ENCODE results near the gene TNFRSF1B.

Gene TNFRSF1B

GRCh38 chr1:12188657-12189327 lies 22.0 kb downstream of the TNFRSF1B start:
- DNase-seq (ENCODE audit: extremely low read depth in 1 of 2, low read depth in 1 of 2): no peak

- DNase-seq (ENCODE audit: extremely low read depth in 1 of 2, low read depth in 1 of 2): no peak
Measured at GRCh38 chr1:12189328-12189682, 22.5 kb downstream of the TNFRSF1B start.

- no peak for DNase-seq (ENCODE audit: extremely low read depth in 1 of 2, low read depth in 1 of 2)
Measured at GRCh38 chr1:12191242-12192032, 24.6 kb downstream of the TNFRSF1B start.

- DNase-seq (ENCODE audit: extremely low read depth in 1 of 2, low read depth in 1 of 2): no peak
Measured at GRCh38 chr1:12194666-12195216, 27.9 kb downstream of the TNFRSF1B start.

GRCh38 chr1:12195416-12195815 lies 28.6 kb downstream of the TNFRSF1B start:
- DNase-seq (ENCODE audit: extremely low read depth in 1 of 2, low read depth in 1 of 2): no peak

- no peak for DNase-seq (ENCODE audit: extremely low read depth in 1 of 2, low read depth in 1 of 2)
Measured at GRCh38 chr1:12196641-12197482, 30.1 kb downstream of the TNFRSF1B start.

- DNase-seq (ENCODE audit: extremely low read depth in 1 of 2, low read depth in 1 of 2): no peak
Measured at GRCh38 chr1:12197483-12197880, 30.7 kb downstream of the TNFRSF1B start.

- DNase-seq (ENCODE audit: extremely low read depth in 1 of 2, low read depth in 1 of 2): no peak
Measured at GRCh38 chr1:12200208-12200607, 33.4 kb downstream of the TNFRSF1B start.

- no peak for DNase-seq (ENCODE audit: extremely low read depth in 1 of 2, low read depth in 1 of 2)
Measured at GRCh38 chr1:12201352-12202189, 34.8 kb downstream of the TNFRSF1B start.

GRCh38 chr1:12202190-12202497 lies 35.4 kb downstream of the TNFRSF1B start:
- no peak for DNase-seq (ENCODE audit: extremely low read depth in 1 of 2, low read depth in 1 of 2)

GRCh38 chr1:12202577-12202976 lies 35.8 kb downstream of the TNFRSF1B start:
- DNase-seq (ENCODE audit: extremely low read depth in 1 of 2, low read depth in 1 of 2): no peak

- DNase-seq (ENCODE audit: extremely low read depth in 1 of 2, low read depth in 1 of 2): no peak
Measured at GRCh38 chr1:12203216-12204007, 36.6 kb downstream of the TNFRSF1B start.

GRCh38 chr1:12204140-12204539 lies 37.3 kb downstream of the TNFRSF1B start:
- peak in 1 of 2 donors; percentile 38 for DNase-seq (ENCODE audit: extremely low read depth in 1 of 2, low read depth in 1 of 2)

GRCh38 chr1:12204754-12205658 lies 38.2 kb downstream of the TNFRSF1B start:
- no peak for DNase-seq (ENCODE audit: extremely low read depth in 1 of 2, low read depth in 1 of 2)

GRCh38 chr1:12206238-12206637 lies 39.4 kb downstream of the TNFRSF1B start:
- no peak for DNase-seq (ENCODE audit: extremely low read depth in 1 of 2, low read depth in 1 of 2)

- no peak for DNase-seq (ENCODE audit: extremely low read depth in 1 of 2, low read depth in 1 of 2)
Measured at GRCh38 chr1:12206792-12207424, 40.1 kb downstream of the TNFRSF1B start.

- DNase-seq (ENCODE audit: extremely low read depth in 1 of 2, low read depth in 1 of 2): no peak
Measured at GRCh38 chr1:12208271-12208670, 41.5 kb downstream of the TNFRSF1B start.

- peak; percentile 75 to 81 for DNase-seq (ENCODE audit: extremely low read depth in 1 of 2, low read depth in 1 of 2)
Measured at GRCh38 chr1:12208764-12209494, 42.1 kb downstream of the TNFRSF1B start.

Measured in activated CD8-positive, alpha-beta memory T cell treated with anti-CD3 and anti-CD28 coated beads for 1 hour (primary cell).